Measurements from ENCODE around the gene EEF1G.
"Not testable (repeated sequence)": the region's sequence is repeated elsewhere in the genome, so short reads cannot be mapped to it uniquely, and the experiment has no call there.

Gene EEF1G

DNA sequence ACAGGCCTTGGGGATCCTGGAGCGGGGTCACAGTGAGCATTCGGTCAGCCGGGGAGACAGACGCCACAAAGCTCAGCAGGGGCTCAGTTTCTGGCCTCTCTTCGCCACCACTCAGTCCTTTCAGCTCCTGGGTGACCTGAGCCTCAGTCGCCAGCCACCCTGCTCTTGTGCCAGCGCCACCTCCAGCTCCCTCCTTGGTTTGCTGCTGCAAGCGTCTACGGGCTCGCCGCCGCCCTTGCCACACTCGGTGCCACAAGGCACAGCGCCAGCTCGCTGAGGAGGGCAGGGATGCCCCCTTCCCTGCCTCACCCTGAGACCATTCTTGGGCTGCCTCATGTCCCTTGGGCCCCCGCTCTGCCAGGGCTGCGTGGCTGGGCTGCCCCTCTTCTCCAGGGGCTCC is 1.5 kb upstream of the EEF1G start:
- DNase-seq: no peak

DNA sequence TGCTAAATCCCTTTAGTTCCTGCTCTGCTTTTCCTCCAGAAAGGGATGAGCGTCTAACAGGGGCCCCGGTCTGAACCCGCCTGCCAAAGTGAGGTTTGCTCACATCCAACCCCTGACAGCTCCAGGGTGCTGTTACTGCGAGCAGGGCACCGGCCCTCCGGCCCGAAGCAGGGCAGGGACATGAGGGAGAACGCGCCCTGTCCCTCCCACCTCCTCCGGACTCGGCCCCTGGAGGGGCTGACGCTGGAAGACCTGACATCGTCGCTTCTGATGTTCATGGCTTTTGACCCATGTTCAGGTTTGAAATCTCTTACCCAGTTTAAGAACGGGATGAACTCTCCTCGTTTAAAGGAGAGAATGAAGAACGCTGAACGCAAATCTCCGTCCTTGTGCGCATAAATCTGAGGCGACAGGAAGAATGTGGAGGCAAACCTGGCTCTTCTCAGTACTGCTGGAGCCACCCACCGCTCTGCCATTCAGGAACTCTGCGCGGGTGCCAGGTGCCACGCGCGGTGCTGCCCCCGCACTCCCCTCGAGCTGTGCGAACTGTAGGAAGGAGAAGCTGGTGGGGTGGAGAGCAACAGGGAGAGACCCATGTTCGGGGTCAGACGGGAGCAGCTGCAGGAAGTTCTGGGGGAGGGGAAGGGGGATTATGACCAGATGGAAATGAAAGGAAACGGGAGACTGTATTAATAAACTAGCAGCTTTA is 826 bp upstream of the EEF1G start:
- DNase-seq: peak in 3 of 6 experiments; percentile 34 to 46 (median 42)

DNA sequence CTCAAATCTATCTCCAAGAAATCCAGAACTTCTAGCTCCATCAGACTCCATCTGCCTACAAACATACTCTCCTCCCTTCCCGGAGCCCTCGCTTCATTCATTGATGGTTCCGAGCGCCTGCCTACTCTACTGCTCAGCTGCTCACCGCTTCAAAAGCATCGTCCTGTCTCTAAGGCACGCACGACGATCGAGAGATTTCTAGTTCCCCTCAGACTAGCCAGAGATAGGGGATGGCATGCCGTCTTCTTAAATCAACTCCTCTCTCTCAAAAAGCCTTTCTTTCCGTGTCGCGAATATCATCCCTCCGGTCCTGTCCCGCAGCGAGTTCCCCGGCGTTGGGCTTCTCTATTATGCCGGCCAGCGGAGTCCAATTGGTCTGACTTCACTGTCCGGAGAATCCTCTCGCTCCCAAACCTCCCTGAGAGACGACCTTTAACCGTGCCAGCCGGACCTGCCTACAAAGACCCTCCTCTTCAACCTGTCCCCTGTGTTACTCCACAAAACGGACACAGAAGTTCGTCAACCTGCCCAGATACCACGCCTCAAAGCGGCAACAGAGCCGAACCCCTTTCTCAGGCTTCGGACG is 592 bp downstream of the EEF1G start:
- peak in 3 of 6 experiments; percentile 25 to 60 (median 44) for DNase-seq

DNA sequence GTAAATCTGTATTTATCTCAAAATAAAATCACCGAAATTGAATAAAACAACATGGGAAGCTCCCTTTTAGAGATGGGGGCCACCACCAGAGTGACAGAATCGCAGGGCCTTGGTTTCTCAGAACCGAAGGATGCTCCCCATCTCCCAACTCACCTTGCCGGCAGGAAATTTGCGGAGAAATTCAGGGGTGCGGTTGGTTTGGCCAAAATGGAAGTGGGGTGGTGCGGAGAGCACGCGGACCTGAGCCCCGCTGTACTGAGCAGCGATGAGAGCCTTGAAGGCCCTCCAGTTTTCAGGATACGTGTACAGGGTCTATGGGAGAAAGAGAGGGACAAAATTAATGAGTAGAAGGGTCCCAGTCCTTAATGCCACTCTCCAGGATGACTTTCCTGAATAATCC is 1.3 kb downstream of the EEF1G start:
- DNase-seq: no peak

DNA sequence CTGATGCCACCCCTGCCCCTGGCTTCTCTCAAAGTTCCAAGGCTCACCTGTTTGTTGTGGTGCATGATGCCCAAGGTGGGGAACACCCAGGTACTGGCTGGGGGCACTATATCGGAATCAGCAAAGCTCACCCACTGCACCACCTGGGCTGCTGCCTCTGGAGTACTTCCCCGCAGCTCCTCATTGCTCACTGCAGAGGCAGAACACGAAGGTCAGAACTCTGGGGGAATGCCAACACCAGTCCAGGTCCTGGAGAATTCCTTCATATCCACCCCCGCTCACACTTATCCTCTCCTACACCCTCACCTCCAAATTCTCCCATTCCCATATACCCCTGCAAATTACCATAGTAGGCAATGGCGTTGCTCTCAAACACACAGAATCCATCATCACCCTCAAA is 2.2 kb downstream of the EEF1G start:
- DNase-seq: not testable (repeated sequence)

DNA sequence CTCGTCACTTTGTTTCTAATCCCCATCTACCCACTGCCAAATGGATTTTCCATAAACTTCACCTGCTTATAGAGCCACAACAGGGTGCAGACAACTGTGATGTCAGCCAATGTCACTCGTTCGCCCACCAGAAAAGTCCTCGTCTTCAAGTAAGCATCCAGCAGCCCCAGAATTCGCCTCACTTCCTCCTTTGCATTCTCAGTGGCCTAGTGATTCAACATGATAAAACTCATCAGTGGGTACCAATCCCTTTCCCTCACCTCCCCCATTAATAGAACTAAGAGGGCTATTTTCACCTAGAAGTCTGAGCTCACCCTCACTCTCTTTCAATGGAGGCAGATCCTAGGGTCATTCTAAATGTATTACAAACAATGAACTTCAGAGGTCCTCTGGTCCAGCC is 2.8 kb downstream of the EEF1G start:
- DNase-seq: not testable (repeated sequence)

DNA sequence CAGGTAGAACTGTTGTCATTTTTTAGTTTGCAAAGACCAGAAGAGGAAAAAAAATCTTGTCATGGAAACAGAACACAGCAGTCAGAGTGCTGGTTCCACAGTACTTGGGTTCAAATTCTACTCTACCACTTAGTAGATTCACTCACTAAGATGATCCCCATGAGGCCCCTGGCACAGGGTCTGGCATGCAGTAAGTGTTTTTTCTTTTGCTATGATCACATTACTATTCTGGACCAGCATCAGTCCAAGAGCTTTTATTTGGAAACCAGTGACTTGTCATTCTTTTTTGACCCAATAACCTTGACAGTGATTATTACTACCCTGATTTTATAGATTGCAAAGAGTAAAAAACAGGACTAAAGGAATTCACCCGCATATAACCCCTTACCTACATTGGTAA is 4.1 kb downstream of the EEF1G start:
- DNase-seq: no peak

DNA sequence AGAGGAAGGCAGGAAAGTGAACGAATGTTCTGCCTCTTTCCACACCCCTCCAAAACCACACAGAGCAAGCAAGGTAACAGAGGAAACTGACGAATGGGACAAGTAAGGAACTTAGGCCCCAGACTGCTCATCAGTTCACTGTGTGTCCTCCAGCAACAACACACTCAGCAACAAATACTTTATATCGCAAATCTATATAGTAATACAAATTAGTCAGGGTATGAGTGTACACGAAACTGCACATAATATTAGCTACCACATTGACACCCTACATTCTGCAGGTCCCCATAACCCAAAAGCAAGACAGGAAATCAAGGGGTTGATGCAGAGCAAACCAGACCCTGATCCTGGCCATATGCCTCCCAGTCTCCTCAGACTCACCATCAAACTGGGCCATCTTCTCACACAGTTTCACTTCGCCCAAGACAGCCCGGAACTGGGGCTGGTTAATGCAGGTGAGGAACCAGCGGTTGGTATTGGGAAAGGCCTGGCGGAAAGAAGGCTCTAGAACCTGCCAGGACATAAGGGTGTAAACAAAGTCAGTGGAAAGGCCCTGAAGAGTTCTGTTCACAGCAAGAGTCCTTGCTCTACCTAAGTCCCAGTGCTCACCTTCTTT is 6.6 kb downstream of the EEF1G start:
- DNase-seq: no peak

DNA sequence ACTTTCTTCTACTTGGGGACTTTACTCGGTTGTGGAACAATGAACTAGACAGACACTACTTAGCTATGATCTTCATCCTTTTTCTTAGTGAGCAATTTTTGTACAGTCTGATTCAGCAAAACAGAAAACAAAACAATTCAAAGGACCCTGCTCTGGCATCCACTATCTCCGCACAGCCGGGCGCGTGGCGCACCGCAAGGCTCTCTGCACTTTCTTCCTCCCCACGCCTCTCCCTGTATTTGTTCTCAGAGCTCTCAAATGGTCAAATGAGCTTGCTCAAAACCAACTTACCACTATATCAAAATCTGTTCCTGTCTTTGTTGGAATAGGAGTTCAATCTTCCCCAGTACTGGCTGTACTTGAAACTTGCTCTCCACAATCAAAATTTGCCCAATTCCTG is 7.4 kb downstream of the EEF1G start:
- DNase-seq: no peak

DNA sequence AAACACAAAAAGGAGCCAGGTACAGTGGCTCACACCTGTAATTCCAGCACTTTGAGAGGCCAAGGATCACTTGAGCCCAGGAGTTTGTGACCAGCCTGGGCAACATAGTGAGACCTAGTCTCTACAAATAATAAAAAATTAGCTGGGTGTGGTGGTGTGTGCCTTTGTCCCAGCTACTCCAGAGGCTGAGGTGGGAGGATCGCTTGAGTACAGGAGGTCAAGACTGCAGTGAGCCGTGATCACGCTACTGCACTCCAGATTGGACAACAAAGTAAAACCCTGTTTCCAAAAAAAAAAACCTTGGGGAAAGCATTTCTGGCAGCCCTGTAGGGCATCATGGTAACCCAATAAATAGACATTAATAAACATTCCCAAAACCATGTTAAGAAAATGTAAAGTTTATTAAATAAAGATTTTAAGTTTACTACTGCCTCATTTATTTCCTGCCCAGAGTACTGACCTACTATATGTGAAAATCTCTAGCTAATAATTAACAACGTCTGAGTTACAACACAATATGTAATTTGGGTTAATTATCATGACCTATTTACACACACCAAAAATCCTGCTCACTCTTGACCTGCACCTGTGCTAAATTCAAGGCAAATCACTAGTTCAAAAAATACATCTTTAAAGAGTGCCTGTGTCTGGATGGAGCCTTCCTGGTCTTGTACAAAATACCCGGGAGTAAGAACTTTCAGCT is 8.4 kb downstream of the EEF1G start:
- DNase-seq: no peak

DNA sequence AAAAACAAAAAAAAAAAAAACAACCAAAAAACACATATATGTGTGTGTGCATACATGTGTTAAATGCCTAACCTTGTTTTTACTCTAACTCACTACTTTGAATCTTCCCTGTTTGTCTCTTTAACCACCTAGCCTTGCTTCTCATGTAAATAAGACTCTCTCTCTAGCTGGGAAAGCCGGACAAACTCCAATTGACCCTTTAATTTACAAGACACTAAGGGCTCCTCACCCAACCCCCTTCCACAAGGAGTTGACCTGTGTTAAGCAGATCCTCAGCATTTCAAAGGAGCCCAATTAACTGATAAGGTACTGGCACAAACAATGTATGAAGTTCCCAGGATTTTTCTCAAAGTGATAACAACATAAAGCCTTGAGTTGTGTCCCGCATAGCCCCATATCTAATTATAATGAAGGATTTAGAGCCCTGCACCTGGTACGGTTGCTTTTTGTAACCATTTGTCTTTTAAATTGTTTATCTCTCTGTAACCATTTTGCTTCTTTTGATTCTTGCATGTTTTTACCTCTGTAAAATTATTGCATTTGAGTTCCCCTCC is 11.9 kb downstream of the EEF1G start:
- DNase-seq: not testable (repeated sequence)

DNA sequence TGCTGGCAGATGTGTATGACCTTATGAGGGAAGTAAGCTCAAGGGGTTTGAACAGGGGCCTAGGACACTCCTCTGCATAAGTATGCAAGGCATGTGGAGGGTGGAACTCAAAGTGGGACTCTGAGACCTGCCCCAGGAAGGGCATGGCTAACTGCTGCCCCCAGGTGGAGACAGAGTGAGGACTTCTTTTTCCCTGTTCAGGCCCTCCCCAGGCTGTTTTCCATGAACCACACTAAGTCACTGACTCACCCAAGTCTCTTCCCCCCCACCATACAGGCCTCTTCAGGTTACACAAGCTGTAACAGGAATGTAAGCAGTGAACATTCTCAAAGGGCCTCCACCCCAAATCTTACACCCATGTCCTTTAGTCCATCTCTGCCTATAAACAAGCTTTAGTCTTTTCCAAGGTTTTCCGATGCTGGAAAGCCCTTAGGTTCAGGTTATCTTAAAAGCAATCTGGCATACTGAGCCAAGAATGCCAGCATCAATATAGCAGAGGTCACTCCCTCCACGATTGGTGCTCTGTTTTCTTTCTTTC is 13.1 kb downstream of the EEF1G start:
- DNase-seq: peak; percentile 39 to 72 (median 64)

DNA sequence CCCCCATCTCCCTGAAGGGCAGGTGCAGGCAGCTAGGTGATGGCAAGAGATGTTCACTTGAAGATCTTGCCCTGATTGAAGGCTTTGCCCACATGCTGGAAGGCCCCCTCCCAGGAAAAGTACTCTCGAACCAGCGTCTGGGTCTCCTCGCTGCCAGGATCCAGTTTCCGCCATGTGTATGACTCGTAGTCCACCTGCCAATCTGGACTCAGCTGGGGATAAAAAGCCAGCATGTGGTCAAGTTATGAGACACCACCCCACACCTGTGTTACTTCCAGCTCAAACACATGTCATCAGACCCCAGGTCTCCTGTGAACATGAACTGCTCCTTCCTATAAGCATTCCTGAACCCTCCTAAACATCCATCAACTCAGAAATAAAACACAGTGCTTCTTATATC is 14.1 kb downstream of the EEF1G start:
- not testable (repeated sequence) for DNase-seq

DNA sequence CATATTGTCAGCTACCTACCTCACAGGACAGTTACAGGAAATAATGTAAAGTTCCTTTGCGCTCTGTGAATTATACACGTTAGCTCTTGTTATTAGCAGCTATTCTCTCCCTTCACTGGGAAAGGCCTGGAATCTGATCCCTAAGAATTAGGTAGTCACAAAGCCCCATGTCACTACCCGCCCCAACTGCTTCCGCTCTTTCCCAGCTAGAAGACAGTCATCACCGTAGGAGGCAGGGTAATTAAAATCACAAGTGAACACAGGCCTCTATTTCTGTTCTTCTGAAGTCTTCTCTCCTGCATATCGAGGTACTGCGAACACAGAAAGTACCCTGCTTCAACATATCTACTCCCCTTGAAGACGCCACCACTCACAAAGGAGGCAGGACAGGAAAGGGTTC is 14.5 kb downstream of the EEF1G start:
- DNase-seq: no peak

DNA sequence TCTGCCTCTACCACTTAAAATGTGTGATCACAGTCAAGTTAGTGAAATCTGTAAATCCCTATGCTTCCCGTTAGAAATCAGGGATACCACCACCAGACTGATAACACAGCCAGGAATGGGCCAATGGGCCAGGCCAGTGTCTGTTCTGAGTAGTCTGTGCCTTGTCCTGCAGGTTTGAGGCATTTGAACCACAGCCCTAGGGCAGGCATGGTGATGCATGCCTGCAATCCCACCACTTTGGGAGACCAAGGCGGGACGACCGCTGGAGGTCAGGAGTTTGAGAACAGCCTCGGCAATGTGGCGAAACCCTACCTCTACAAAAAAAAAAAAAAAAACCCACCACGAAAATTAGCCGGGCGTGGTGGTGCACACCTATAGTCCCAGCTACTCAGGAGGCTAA is 15.0 kb downstream of the EEF1G start:
- no peak for DNase-seq

DNA sequence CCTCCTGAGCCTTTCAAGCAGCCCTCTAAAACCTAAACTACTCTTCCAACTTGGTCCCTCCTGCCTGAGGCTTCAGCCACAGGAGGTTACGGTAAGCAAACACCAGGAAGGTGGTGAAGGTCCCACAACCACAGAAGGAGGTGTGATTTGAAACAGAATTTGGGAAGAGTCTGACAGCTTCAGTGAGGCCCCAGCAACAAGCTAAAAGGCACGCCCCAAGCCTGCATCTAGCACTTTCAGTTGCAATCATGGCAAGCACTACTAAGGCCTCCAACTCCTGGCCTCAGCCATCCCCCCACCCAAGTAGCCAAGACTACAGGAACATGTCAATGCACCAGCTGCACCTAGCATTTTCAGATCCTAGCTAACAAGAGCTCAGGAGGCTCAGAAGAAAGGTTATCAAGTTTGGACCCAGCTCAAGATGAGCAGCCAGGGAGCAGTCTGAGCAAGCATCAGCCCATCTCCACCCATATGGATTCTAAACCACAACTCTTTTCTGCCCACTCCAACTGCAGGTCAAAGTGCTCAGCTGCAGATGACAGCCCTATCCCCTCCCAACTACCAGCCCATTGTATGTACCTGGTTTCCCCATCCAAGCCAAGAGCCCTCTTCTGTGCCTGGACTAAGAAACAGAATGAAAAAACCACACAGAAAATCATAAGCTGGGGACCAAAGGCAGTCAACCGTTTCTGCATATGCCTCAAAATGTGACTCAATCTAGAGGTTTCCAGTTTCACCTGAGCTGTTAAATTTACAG is 16.6 kb downstream of the EEF1G start:
- peak in 1 of 6 experiments; percentile 24 for DNase-seq

DNA sequence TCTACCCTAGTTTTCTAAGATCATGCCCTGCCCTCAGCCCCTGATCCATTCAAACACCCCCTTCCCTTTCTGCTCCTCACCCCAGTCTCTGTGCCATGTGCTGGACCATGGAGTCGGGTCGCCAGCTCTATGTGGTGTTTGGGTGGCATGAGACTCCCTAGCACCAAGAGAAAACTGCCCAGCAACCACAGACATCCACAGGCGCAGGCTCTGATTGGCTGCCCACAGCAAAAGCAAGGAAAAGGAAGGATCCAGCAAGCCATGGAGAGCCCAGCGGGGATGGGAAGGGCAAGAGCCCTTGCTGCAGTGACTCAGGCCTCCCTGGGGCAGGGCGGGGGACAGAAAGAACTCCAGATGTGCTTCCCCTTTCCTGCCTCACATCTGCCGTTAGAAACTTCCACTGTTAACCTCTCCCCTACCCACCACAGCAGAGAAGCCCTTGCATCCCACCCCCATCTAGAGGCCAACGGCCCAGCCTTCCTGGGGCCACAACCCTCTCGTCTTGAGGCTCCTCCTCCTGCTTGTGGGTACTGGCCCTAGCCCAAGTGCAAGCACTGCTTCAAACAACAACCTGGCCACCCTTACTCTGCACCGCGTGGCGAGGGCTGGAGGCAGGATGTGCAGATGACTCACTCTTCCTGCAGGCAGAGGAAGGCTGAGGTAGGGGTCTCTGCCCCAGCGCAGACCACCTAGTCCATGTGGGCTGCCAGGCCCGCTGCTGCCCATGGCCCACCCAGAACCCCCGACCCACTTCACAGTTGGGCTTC is 17.4 kb downstream of the EEF1G start:
- peak; percentile 58 to 72 (median 67) for DNase-seq

DNA sequence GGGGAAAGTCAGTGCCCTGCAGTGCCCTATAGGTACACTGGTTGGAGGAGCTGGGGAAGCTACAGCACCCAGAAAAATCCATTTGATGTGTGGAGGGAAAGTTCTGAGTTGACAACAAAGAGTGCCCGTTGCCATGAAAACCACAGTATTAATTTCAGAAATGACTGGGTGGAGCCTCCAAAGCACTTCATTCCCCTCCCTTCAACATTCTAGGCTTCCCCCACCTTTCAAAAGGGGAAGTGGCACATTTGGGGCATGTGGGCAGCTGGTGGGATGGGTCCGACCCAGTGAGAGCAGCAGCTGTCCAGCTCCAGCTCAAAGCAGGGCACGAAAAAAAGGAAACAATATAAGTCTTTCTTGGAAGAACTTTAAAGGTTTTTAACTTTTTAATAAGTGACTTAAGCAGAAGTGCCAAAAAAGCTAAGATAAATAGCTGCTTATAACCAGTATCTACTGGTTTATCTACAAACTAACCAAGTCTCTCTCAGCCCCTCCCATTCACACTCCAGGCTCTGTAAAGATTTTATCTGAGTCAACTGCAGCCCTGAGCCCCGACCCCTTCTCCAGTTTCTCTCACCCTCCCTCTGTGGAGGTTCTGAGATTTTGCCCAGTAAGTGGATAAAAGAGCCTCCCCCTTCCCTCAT is 18.1 kb downstream of the EEF1G start:
- peak; percentile 63 to 84 (median 78) for DNase-seq

DNA sequence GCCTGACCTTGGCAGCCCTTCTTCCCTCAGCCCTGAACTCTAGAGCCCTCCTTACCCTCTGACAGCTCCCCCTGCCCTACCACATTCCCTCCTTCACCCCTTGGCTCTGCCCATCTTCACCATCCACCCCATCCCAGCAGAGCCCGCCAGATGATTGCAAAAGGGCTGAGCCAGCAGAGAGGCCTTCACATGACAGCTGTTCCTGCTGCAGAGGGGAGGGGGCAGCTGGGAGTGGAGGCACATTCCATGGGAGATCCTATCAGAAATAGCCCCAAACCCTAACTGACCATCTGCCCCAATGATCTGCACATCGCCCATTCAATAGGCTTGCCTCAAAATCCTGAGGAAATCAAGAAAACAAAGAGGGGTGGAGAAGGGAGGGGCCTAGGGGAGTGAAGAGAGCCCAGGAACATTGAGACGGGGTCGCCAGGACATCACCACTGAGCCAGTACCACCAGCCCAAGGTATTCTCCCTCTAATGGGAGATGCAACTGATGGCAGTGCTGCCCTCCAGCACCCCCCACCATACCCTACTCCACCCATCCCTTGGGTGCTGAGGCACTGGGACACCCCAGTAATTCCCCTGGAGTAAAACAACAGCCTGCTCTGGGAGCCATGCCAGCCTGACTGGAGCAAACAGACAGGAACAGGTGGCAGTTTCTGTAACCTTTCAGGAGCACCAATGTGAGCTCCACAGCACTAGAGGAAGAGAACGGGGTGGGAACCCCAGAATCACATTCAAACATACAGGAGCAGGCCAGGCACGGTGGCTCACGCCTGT is 19.1 kb downstream of the EEF1G start:
- DNase-seq: no peak

DNA sequence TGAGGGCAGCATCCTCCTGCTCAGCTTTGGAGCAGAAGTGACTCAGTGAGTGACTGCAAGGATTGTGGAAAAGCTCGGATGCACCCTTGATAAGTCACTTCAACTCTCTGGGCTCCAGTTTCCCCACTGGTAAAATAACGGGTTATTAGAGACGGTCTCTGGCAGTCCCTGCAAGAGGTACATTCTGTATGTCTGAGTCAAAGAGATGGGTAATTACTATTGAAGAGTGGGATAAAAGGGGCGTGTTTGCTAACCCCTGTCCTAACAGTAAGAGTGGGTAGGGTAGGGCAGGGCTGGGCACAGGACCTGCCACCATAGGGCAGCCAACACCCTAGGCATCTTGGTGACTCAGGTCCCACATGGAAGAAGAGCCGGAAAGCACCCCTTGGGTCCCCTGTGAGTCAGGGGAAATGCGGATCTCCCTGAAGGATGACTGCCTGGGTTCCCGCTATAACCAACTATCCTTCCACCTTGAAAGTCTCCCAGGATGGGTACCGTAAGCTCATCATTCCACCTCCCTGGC is 19.8 kb downstream of the EEF1G start:
- DNase-seq: peak in 1 of 6 experiments; percentile 34
